ENCODE data around the gene KDELR1. TPM values are rescaled to one million over a fixed set of nuclear protein-coding genes. Genes with fewer than 3 reads are reported as not detected.

Gene KDELR1
- total RNA-seq, 1 experiment from 2014 or later, result 113 TPM

GRCh38 chr19:48385461-48386087, 5.8 kb downstream of the KDELR1 start:
- no peaks in the 10 kb centered on the region for H3K27me3 Mint-ChIP-seq (ENCODE audit: insufficient read depth, unreplicated experiment)
- POLR2A ChIA-PET, result no interaction called here
- no peak overlapping the region for H3K27ac Mint-ChIP-seq (ENCODE audit: low read depth, unreplicated experiment)
- no TSS peak for BruUV-seq (replicated peaks)
- peaks cover 79% of the 10 kb centered on the region for H3K36me3 Mint-ChIP-seq (ENCODE audit: insufficient read depth, unreplicated experiment)
- CTCF ChIA-PET, result interaction anchor here (0.6 kb wide), 1 partner anchor 47 kb away, joined by 5 read pairs; no protein-coding TSS in a partner anchor
- no peaks in the 10 kb centered on the region for H3K9me3 Mint-ChIP-seq (ENCODE audit: unreplicated experiment)
- no peak overlapping the region for H3K4me3 Mint-ChIP-seq (ENCODE audit: unreplicated experiment)
- peaks cover 6% of the 10 kb centered on the region for H3K4me1 Mint-ChIP-seq (ENCODE audit: insufficient read depth, unreplicated experiment)
- intact Hi-C loops (cut with micrococcal nuclease), result no loop called here
- no peak for DNase-seq (ENCODE audit: unreplicated experiment)
- no peak for TF ChIP-seq CTCF (IDR thresholded peaks at IDR 0.05; ENCODE audit: unreplicated experiment)

GRCh38 chr19:48382286-48382685, 9.1 kb downstream of the KDELR1 start:
- H3K4me3 Mint-ChIP-seq (ENCODE audit: unreplicated experiment), result no peak overlapping the region
- H3K4me1 Mint-ChIP-seq (ENCODE audit: insufficient read depth, unreplicated experiment), result no peaks in the 10 kb centered on the region
- no peak for DNase-seq (ENCODE audit: unreplicated experiment)
- TF ChIP-seq CTCF (IDR thresholded peaks at IDR 0.05; ENCODE audit: unreplicated experiment), result no peak
- intact Hi-C loops (cut with micrococcal nuclease), result no loop called here
- no peaks in the 10 kb centered on the region for H3K9me3 Mint-ChIP-seq (ENCODE audit: unreplicated experiment)
- POLR2A ChIA-PET, result interaction anchor here (1.4 kb wide), 1 partner anchor 9 kb away, joined by 3 read pairs; the partner anchor contains the start of gene KDELR1
- no TSS peak for BruUV-seq (replicated peaks)
- H3K27me3 Mint-ChIP-seq (ENCODE audit: insufficient read depth, unreplicated experiment), result no peaks in the 10 kb centered on the region
- peaks cover 63% of the 10 kb centered on the region for H3K36me3 Mint-ChIP-seq (ENCODE audit: insufficient read depth, unreplicated experiment)
- CTCF ChIA-PET, result interaction anchor here (0.7 to 1.4 kb wide), 2 partner anchors 9 to 199 kb away, joined by 3 to 10 read pairs; partner anchors contain the start of gene KDELR1
- no peak overlapping the region for H3K27ac Mint-ChIP-seq (ENCODE audit: low read depth, unreplicated experiment)

- Mint-ChIP-seq H3K4me3 (ENCODE audit: unreplicated experiment) (no peak overlapping the region), H3K4me1 (ENCODE audit: insufficient read depth, unreplicated experiment) (no peaks in the 10 kb centered on the region), H3K27ac (ENCODE audit: low read depth, unreplicated experiment) (no peak overlapping the region), H3K27me3 (ENCODE audit: insufficient read depth, unreplicated experiment) (no peaks in the 10 kb centered on the region), H3K9me3 (ENCODE audit: unreplicated experiment) (no peaks in the 10 kb centered on the region), H3K36me3 (ENCODE audit: insufficient read depth, unreplicated experiment) (peaks cover 54% of the 10 kb centered on the region)
- intact Hi-C loops (cut with micrococcal nuclease), result no loop called here
- CTCF ChIA-PET, result interaction anchor here (0.7 to 1.4 kb wide), 3 partner anchors 10 to 199 kb away, joined by 3 to 10 read pairs (median 4); partner anchors contain the start of gene KDELR1
- no peak for DNase-seq (ENCODE audit: unreplicated experiment)
- no TSS peak for BruUV-seq (replicated peaks)
- POLR2A ChIA-PET, result interaction anchor here (0.7 to 1.5 kb wide), 3 partner anchors 9 to 40 kb away, joined by 3 read pairs; partner anchors contain the start of gene KDELR1
- TF ChIP-seq CTCF (IDR thresholded peaks at IDR 0.05; ENCODE audit: unreplicated experiment), result no peak
Observed at GRCh38 chr19:48381178-48381950, 10.0 kb downstream of the KDELR1 start.

- BruUV-seq (replicated peaks), result no TSS peak
- no peak for DNase-seq (ENCODE audit: unreplicated experiment)
- peaks cover 31% of the 10 kb centered on the region for H3K36me3 Mint-ChIP-seq (ENCODE audit: insufficient read depth, unreplicated experiment)
- H3K9me3 Mint-ChIP-seq (ENCODE audit: unreplicated experiment), result no peaks in the 10 kb centered on the region
- H3K27me3 Mint-ChIP-seq (ENCODE audit: insufficient read depth, unreplicated experiment), result no peaks in the 10 kb centered on the region
- intact Hi-C loops (cut with micrococcal nuclease), result no loop called here
- H3K4me1 Mint-ChIP-seq (ENCODE audit: insufficient read depth, unreplicated experiment), result no peaks in the 10 kb centered on the region
- H3K4me3 Mint-ChIP-seq (ENCODE audit: unreplicated experiment), result no peak overlapping the region
- POLR2A ChIA-PET, result interaction anchor here (1.3 kb wide), 1 partner anchor 15 kb away, joined by 5 read pairs; the partner anchor contains the start of genes SYNGR4 and TMEM143
- CTCF ChIA-PET, result interaction anchor here (1.0 kb wide), 1 partner anchor 12 kb away, joined by 5 read pairs; the partner anchor contains the start of gene KDELR1
- H3K27ac Mint-ChIP-seq (ENCODE audit: low read depth, unreplicated experiment), result no peak overlapping the region
- no peak for TF ChIP-seq CTCF (IDR thresholded peaks at IDR 0.05; ENCODE audit: unreplicated experiment)
Observed at GRCh38 chr19:48379058-48379457, 12.3 kb downstream of the KDELR1 start.

All from MCF 10A (cell line).